H1 (cell line): ENCODE measurements around the gene SLC28A1. TPM values are rescaled to one million over a fixed set of nuclear protein-coding genes. Genes with fewer than 3 reads are reported as not detected.

Experiments used
- KDM1A ChIP-seq: fragments of 200-600, 300-600 bp; sonication (generic); IDR thresholded peaks from 2 replicates; pipeline ENCODE4 v1.7.1; 2016; ENCODE audit warnings: mild to moderate bottlenecking, low read length, borderline replicate concordance
- NANOG ChIP-seq: IDR thresholded peaks from 2 replicates; pipeline ENCODE4 v1.6.1; 2011; ENCODE audit warnings: low read length, low read depth, mild to moderate bottlenecking, inconsistent platforms; ENCODE audit not compliant: insufficient read depth, poor library complexity, severe bottlenecking
- RBBP5 ChIP-seq: IDR thresholded peaks from 2 replicates; pipeline ENCODE4 v1.7.1; 2012; ENCODE audit warnings: low read depth, mild to moderate bottlenecking, inconsistent platforms, low read length, moderate library complexity, borderline replicate concordance
- SUZ12 ChIP-seq: fragments of 200-600 bp; sonication (generic); IDR thresholded peaks from 2 replicates; pipeline ENCODE4 v1.6.1; 2012; ENCODE audit warnings: mild to moderate bottlenecking, inconsistent platforms, low read length, moderate library complexity, mixed read lengths
- TBP ChIP-seq: IDR thresholded peaks from 2 replicates; pipeline ENCODE4 v1.6.1; 2011; ENCODE audit warnings: low read depth, low read length, improper control_type of control experiment
- polyA plus RNA-seq, 7 experiments: library from polyadenylated mRNA; depleted of rRNA in 3 of 7; stranded (reverse) in 5 of 7; unstranded in 2 of 7; fragments of >200 nt in 5 of 7; fragments of 200-250 nt in 2 of 7; gene quantifications; 1 replicate in 5 of 7; 2 replicates in 1 of 7; 4 replicates in 1 of 7; pipeline versions ENCODE4 v1.2.1 to v1.2.3, GENCODE V29; 2011 to 2013; ENCODE audit warnings: missing spikeins in 2 of 7, mixed read lengths in 2 of 7
- total RNA-seq: library from RNA; stranded (reverse); fragmentation: NEBNext Ultra II Directional; extraction: Animal tissue kit (Norgen Biotek cat#: 25700); gene quantifications from 2 replicates; pipeline ENCODE4 v1.2.1, GENCODE V29; 2021

Gene SLC28A1
- total and polyA plus RNA-seq, 2 of the 8 experiments (the other 6 are each of a cell fraction or from before 2014, with no cell fraction given), result 0.09 TPM; not detected in 1

DNA sequence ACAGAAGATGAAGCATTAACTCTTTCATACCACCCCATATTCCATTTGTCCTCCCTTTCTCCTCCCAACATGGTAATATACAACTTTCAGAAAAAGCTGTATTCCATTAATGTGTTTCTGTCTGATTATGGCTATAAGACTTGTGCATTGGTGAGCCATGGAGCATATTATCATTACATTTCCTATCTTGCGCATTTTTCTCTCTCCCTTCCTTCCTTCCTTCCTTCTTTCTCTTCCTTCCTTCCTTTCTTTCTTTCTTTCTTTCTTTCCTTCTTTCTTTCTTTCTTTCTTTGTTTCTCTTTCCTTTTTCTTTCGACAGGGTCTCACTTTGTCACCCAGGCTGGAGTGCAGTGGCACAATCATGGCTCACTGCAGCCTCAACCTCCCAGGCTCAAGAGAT lies 71.7 kb downstream of the SLC28A1 start (continued):
- TF ChIP-seq SUZ12 (no peak), TBP (no peak), RBBP5 (no peak), KDM1A (no peak), NANOG (no peak)
- TF ChIP-seq, all 59 proteins: peak for 0
